ENCODE measurements around the gene E2F6. TPM values are rescaled to one million over a fixed set of nuclear protein-coding genes. Genes with fewer than 3 reads are reported as not detected.

Gene E2F6
- total and polyA plus RNA-seq, 9 of the 15 experiments (the other 6 are each of a cell fraction or from before 2014, with no cell fraction given), result 13.6 to 33.9 (median 26.1) TPM

GRCh38 chr2:11514081-11514730, 48.2 kb upstream of the E2F6 start (continued):
- TF ChIP-seq NFYB (IDR thresholded peaks at IDR 0.05; ENCODE audit: extremely low read depth, insufficient read length) (no peak), RAD51 (IDR thresholded peaks at IDR 0.05; ENCODE audit: borderline replicate concordance, low read depth) (no peak), PKNOX1 (IDR thresholded peaks at IDR 0.05) (no peak), ZFP1 (CRISPR knock-in tag; IDR thresholded peaks at IDR 0.05) (no peak), ZNF324 (CRISPR knock-in tag; IDR thresholded peaks at IDR 0.05) (no peak), C11orf30 (IDR thresholded peaks at IDR 0.05; ENCODE audit: low read depth) (no peak), NR3C1 (CRISPR knock-in tag; IDR thresholded peaks at IDR 0.05) (no peak)
- TF ChIP-seq, protein P1, sequence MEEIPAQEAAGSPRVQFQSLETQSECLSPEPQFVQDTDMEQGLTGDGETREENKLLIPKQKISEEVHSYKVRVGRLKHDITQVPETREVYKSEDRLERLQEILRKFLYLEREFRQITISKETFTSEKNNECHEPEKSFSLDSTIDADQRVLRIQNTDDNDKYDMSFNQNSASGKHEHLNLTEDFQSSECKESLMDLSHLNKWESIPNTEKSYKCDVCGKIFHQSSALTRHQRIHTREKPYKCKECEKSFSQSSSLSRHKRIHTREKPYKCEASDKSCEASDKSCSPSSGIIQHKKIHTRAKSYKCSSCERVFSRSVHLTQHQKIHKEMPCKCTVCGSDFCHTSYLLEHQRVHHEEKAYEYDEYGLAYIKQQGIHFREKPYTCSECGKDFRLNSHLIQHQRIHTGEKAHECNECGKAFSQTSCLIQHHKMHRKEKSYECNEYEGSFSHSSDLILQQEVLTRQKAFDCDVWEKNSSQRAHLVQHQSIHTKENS (CRISPR knock-in tag; IDR thresholded peaks at IDR 0.05), result no peak

GRCh38 chr2:11513319-11513718, 47.4 kb upstream of the E2F6 start:
- 4% methylated on average over 5 of the region's 5 CpGs for WGBS (ENCODE audit: insufficient coverage, low coverage, missing lambda C conversion rate)
- ATAC-seq (no peak), DNase-seq (ENCODE audit: extremely low read depth in 1 of 4, low spot score in 3 of 4) (no peak), FAIRE-seq (no peak)
- BruUV-seq (replicated peaks), result no TSS peak
- CTCF ChIA-PET (ENCODE audit: low intra/inter-chr PET ratio), result no interaction called here
- Histone ChIP-seq H3K9ac (ENCODE audit: insufficient read depth in 1 of 2, low read depth in 2 of 2, low read length in 2 of 2) (no peak overlapping the region), H3K27ac (ENCODE audit: extremely low read depth, low read depth, low read length) (no peak overlapping the region), H3K79me2 (ENCODE audit: control insufficient read depth, insufficient read depth, low read length) (no peaks in the 10 kb centered on the region), H3K9me1 (ENCODE audit: control insufficient read depth, insufficient read depth, low read length) (no peaks in the 10 kb centered on the region), H2AFZ (ENCODE audit: low read depth, low read length) (no peak overlapping the region), H3K9me3 (replicated peaks; ENCODE audit: control insufficient read depth, insufficient read depth, low read depth, low read length) (no peaks in the 10 kb centered on the region), H3K36me3 (ENCODE audit: control insufficient read depth, insufficient read depth, low read length) (no peaks in the 10 kb centered on the region), H4K20me1 (replicated peaks; ENCODE audit: control insufficient read depth, insufficient read depth, low read length) (no peaks in the 10 kb centered on the region; the same call in 1 of the 2 replicates), H3K4me1 (replicated peaks in 1 of 2; ENCODE audit: control insufficient read depth in 2 of 2, insufficient read depth in 2 of 2, low read length in 2 of 2) (no peaks in the 10 kb centered on the region), H3K4me2 (ENCODE audit: insufficient read depth, low read length) (no peak overlapping the region), H3K4me3 (no peak overlapping the region), H3K27me3 (ENCODE audit: control insufficient read depth in 2 of 2, insufficient read depth in 2 of 2, low read length in 2 of 2) (peaks cover 32 to 64% of the 10 kb centered on the region in 2 experiments)
- POLR2A ChIA-PET, result interaction anchor here (0.6 kb wide), 1 partner anchor 40 kb away, joined by 5 read pairs; no protein-coding TSS in a partner anchor
- in situ Hi-C loops (cut with MboI) (no loop called here), intact Hi-C loops (cut with micrococcal nuclease) (no loop called here)
- peak; percentile 31 for TF ChIP-seq ZFP36 (IDR thresholded peaks at IDR 0.05; ENCODE audit: low read depth, low read length, partially characterized antibody)
- TF ChIP-seq, protein P2, sequence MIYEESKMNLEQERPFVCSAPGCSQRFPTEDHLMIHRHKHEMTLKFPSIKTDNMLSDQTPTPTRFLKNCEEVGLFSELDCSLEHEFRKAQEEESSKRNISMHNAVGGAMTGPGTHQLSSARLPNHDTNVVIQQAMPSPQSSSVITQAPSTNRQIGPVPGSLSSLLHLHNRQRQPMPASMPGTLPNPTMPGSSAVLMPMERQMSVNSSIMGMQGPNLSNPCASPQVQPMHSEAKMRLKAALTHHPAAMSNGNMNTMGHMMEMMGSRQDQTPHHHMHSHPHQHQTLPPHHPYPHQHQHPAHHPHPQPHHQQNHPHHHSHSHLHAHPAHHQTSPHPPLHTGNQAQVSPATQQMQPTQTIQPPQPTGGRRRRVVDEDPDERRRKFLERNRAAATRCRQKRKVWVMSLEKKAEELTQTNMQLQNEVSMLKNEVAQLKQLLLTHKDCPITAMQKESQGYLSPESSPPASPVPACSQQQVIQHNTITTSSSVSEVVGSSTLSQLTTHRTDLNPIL (CRISPR knock-in tag; IDR thresholded peaks at IDR 0.05), result no peak

Measured in K562 (cell line).